Measurements from ENCODE around the gene DNM1.

GRCh38 chr9:128297221-128297773 lies 94.1 kb downstream of the DNM1 start:
- TF ChIP-seq POLR2A (IDR thresholded peaks at IDR 0.05; ENCODE audit: low read depth, low read length) (no peak), POLR2AphosphoS5 (IDR thresholded peaks at IDR 0.05; ENCODE audit: low read depth, low read length) (no peak)
